ENCODE measurements around the gene PDZD8. TPM values are rescaled to one million over a fixed set of nuclear protein-coding genes. Genes with fewer than 3 reads are reported as not detected.

Gene PDZD8
- total RNA-seq, 6 experiments from 2014 or later, result 33.5 to 59.7 (median 46.4) TPM

GRCh38 chr10:117409549-117410305, 34.5 kb upstream of the PDZD8 start:
- Histone ChIP-seq H3K27me3 (no peaks in the 10 kb centered on the region), H3K4me1 (peaks cover 0 to 55% (median 18%) of the 10 kb centered on the region in 4 donors), H3K9me3 (no peaks in the 10 kb centered on the region), H3K4me3 (no peak overlapping the region), H3K27ac (no peak overlapping the region), H3K36me3 (no peaks in the 10 kb centered on the region)
- 80% methylated on average over 5 of the region's 5 CpGs for WGBS (ENCODE audit: insufficient coverage, low coverage, low lambda C conversion rate, missing lambda C conversion rate)
- no peak for TF ChIP-seq CTCF (IDR thresholded peaks at IDR 0.05)
- TF ChIP-seq POLR2A (IDR thresholded peaks at IDR 0.05), result no peak
- intact Hi-C loops (cut with DNase I), result no loop called here
- ATAC-seq (no peak), DNase-seq (no peak)

DNA sequence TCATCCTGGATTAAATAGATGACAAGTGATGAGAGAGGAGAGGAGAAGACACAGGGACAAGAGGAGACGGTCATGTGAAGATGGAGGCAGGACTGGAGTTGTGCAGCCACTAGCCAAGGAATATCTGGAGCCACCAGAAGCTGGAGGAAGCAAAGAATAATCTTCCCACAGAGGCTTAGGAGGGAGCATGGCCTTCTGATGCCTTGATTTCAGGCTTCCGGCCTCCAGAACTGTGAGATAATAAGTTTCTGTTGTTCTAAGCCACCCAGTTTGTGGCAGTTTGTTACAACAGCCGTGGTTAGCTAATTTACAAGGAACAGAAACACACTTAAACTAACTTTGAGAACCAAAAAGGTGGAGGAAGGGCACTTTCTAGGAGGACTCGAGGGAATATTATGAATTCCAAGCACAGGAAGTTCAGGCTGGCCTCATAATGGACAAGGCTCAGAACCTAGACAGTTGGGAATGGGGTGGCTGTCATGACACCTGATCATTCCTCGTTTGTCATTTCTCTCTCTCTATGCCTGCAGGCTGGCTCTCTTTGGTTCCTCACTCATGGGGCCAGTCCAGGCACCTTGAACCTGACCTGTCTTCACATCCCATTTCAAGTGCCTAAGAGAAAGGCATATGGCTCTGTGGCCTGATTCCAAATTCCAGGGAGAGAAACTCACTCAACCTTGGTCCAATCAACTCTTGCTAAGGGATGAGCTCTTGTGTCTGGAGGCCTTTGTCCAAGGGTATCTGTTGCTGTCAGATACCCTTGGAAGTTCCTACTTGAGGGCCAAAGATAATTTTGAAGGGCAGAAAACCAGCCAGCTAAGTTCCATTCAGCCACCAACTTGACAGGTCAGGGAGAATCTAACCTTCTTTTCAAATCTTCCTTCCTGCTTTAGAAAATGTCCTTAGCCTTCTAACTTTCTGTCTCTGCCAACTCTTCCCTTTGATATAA, 33.5 kb upstream of the PDZD8 start:
- Histone ChIP-seq H3K27ac (no peak overlapping the region), H3K9me3 (no peaks in the 10 kb centered on the region), H3K4me3 (no peak overlapping the region), H3K4me1 (peaks cover 0 to 52% (median 13%) of the 10 kb centered on the region in 4 donors), H3K27me3 (no peaks in the 10 kb centered on the region), H3K36me3 (no peaks in the 10 kb centered on the region)
- WGBS (ENCODE audit: insufficient coverage, low coverage, low lambda C conversion rate, missing lambda C conversion rate), result 64% methylated on average over 5 of the region's 5 CpGs
- DNase-seq, result no peak
- TF ChIP-seq POLR2A (IDR thresholded peaks at IDR 0.05) (no peak), CTCF (IDR thresholded peaks at IDR 0.05) (no peak)
- intact Hi-C loops (cut with DNase I), result no loop called here
- no peak for ATAC-seq

DNA sequence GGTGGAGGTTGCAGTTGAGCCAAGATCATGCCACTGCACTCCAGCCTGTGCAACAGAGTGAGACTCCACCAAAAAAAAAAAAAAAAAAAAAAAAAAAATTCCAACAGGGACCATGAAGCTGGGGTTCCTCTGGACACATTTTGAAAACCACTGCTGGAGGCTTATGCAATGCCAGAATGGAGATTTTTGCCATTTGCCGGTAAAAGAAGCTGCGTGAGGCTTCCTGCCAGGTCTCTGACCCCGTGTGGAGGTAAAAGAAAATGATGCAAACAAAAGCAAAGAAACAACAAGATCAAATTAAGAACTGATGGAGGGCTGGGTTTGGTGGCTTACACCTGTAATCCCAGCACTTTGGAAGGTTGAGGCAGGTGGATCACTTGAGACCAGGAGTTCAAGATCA, 30.5 kb upstream of the PDZD8 start:
- Histone ChIP-seq H3K9me3 (no peaks in the 10 kb centered on the region), H3K4me1 (peaks cover 0 to 29% (median 5%) of the 10 kb centered on the region in 4 donors), H3K36me3 (no peaks in the 10 kb centered on the region), H3K4me3 (no peak overlapping the region), H3K27ac (peak overlapping the region in 1 of 3 donors; percentile 59), H3K27me3 (no peaks in the 10 kb centered on the region)
- TF ChIP-seq POLR2A (IDR thresholded peaks at IDR 0.05) (no peak), CTCF (IDR thresholded peaks at IDR 0.05) (no peak)
- peak in 2 of 3 donors; percentile 39 to 64 for DNase-seq
- intact Hi-C loops (cut with DNase I), result no loop called here
- WGBS (ENCODE audit: insufficient coverage, low coverage, low lambda C conversion rate, missing lambda C conversion rate), result 16% methylated on average over 3 of the region's 3 CpGs
- peak; percentile 43 to 65 (median 50) for ATAC-seq

GRCh38 chr10:117400329-117400728, 25.1 kb upstream of the PDZD8 start:
- Histone ChIP-seq H3K27ac (no peak overlapping the region), H3K9me3 (no peaks in the 10 kb centered on the region), H3K36me3 (no peaks in the 10 kb centered on the region), H3K4me1 (peaks cover 0 to 22% (median 2%) of the 10 kb centered on the region in 4 donors), H3K4me3 (no peak overlapping the region), H3K27me3 (no peaks in the 10 kb centered on the region)
- intact Hi-C loops (cut with DNase I), result no loop called here
- TF ChIP-seq CTCF (IDR thresholded peaks at IDR 0.05), result no peak
- TF ChIP-seq POLR2A (IDR thresholded peaks at IDR 0.05), result no peak
- WGBS (ENCODE audit: insufficient coverage, low coverage, low lambda C conversion rate, missing lambda C conversion rate), result 89% methylated on average over 3 of the region's 3 CpGs
- DNase-seq (no peak), ATAC-seq (no peak)

All from right lobe of liver (tissue), 6 donors.